SKM-1 treated with dmso at 0.1 percent for 144 hours (cell line): ENCODE measurements around the gene PRPF38A.

Experiments used
- DNase-seq: peaks from one replicate; lab custom pipeline; 2025; ENCODE audit not compliant: unreplicated experiment; lab: John Stamatoyannopoulos, UW

The PRPF38A gene

GRCh38 chr1:52455686-52456085, 51.3 kb downstream of the PRPF38A start:
- no peak for DNase-seq

GRCh38 chr1:52460694-52461093, 56.3 kb downstream of the PRPF38A start:
- no peak for DNase-seq

- no peak for DNase-seq
Measured at GRCh38 chr1:52461821-52462220, 57.4 kb downstream of the PRPF38A start.

- no peak for DNase-seq
Measured at GRCh38 chr1:52463891-52464290, 59.5 kb downstream of the PRPF38A start.

DNA sequence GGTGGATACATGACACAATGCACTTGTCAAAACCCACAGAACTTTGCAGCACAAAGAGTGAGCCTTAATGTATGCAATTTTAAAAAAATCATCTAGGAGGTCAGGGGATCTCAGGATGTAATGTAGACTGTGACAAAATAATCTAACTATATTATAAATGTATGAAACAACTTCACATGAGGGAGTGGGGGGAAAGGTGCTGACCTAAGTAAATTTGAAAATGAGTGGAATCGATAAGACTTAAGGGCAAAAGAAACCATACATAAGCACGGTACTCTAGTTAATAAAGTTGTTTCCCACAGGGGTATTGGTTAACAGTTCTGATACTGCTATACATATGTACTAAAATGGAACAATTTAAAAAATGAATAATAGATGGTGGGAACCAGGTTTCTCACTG, 64.7 kb downstream of the PRPF38A start:
- DNase-seq: no peak
